GM19238 (cell line): Measurements from ENCODE around the gene TRAPPC6A.

Experiments
- DNase-seq: peaks from one replicate; pipeline ENCODE4 v3.0.0; 2011; ENCODE audit warnings: low spot score; ENCODE audit not compliant: insufficient read length

TRAPPC6A gene

DNA sequence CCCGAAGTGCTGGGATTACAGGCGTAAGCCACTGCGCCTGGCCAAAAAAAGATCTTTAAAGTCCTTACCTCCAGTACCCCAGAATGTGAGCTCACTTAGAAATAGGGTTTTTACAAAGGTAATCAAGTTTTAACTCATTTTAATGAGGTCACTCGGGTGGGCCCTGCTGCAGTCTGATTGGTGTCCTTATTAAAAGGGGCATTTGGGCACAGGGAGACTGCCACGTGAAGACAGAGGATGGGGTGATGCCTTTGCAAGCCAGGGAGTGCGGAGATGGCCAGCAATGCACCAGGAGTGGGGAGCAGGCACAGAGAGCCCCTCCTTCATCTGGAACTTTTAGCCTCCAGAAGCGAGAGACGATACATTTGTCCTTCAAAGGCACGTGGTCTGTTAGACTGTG is 28.9 kb downstream of the TRAPPC6A start:
- no peak for DNase-seq

DNA sequence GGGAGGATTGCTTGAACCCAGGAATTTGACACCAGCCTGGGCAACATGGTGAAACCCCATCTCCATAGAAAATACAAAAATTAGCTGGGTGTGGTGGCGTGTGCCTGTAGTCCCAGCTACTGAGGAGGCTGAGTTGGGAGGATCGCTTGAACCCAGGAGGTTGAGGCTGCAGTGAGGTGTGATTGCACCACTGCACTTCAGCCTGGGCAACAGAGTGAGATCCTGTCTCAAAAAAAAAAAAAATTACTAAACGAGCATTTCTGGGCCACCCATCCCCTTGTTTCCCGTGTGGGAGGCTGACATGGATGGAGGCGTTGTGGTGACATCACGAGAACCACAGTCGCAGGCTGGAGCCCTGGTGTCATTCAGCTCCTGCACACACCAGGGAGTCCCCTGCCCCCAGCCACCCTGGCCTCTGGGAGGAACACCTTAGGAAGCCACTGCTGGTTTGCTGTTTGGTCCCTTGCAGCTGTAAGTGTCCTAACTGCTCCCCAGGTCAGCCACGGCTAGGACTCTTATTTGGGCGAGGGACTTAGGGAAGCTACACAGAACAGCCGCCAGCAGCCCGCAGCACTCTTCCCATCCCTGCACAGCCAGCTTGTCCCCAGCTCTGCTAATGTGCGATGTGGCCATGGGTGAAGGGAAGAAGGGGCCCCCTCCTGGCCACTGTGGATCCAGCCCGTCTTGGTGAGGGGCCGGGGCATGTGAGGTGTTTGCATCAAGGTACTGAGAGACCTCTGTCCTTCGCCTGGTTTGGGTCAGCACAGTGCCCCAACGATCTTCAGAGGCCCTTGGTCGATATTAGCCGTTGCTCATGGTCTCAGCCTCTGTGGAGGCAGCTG is 30.0 kb downstream of the TRAPPC6A start:
- no peak for DNase-seq

DNA sequence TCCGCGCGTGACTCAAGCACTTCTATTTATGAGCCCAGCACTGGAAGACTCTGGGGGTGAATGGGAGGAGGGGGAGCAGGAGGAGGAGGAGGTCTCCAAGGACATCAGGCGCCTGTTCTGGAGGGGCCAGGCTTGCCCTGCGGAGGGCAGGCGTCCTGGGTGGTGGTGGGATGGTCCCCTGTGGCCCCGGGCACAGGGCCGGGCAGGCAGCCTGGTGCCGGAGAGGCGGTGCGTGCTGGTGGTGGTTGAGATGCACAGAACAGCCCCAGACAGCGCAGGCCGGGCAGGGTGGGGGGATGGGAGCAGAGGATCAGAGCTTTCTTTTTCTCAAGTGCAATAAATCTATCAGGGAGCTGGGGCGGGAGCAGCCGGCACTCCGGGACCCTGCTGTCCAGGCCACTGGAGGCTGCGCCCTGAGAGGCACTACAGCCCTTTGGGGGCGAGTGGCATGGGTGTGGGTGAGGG is 31.3 kb downstream of the TRAPPC6A start:
- DNase-seq: no peak

DNA sequence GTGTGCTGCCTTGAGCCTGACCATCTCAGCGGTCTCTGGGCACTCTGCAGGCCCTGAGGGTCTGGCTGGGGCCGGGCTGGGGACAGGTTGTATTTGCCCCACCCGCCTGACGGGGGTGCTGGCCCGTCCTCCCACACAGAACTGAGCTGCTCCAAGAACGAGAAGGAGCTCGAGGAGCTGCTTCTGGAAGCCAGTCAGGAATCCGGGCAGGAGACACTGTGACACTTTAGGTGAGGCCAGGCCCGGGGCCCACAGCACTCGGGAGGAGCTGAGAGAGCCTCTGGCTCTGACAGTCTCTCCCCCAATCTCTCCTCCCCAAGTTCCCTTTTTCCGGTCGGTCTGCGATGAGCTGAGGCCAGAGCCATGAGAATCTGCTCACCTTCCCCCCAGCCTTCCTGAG is 31.8 kb downstream of the TRAPPC6A start:
- DNase-seq: no peak

DNA sequence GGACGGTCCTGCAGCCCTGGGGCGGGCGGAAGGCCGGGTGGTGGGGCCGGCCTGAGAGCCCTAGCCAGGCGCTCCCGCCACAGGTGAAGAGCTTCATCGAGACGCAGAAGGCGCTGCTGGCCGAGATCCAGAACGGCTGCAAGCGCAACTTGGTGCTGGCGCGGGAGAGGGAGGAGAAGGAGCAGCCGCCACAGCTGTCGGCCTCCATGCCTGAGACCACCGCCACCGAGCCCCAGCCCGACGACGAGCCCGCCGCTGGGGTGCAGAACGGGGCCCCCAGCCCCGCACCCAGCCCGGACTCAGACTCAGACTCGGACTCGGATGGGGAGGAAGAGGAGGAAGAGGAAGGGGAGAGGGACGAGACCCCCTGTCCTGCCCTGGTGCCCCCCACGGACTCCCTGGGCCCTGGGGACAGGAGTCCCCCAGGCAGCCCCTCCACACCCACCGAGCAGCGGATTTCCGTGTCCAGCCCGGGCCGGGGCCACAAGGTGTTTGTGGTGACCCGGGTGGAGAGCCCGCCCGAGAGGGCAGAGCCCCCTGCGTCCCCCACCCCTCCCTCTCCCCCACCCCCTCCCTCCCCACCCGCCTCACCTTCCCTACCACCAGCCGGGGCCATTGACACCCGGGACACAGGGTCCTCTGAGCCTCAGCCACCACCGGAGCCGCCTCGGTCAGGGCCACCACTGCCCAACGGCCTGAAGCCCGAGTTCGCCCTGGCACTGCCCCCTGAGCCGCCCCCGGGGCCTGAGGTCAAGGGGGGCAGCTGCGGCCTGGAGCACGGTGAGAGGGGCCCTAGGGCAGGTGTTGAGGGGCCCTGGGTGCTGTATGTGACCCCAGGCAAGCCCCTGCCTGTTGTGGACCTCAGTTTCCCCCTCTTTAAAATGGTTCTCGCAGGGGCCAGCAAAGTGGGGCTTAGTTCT is 32.5 kb downstream of the TRAPPC6A start:
- DNase-seq: no peak

DNA sequence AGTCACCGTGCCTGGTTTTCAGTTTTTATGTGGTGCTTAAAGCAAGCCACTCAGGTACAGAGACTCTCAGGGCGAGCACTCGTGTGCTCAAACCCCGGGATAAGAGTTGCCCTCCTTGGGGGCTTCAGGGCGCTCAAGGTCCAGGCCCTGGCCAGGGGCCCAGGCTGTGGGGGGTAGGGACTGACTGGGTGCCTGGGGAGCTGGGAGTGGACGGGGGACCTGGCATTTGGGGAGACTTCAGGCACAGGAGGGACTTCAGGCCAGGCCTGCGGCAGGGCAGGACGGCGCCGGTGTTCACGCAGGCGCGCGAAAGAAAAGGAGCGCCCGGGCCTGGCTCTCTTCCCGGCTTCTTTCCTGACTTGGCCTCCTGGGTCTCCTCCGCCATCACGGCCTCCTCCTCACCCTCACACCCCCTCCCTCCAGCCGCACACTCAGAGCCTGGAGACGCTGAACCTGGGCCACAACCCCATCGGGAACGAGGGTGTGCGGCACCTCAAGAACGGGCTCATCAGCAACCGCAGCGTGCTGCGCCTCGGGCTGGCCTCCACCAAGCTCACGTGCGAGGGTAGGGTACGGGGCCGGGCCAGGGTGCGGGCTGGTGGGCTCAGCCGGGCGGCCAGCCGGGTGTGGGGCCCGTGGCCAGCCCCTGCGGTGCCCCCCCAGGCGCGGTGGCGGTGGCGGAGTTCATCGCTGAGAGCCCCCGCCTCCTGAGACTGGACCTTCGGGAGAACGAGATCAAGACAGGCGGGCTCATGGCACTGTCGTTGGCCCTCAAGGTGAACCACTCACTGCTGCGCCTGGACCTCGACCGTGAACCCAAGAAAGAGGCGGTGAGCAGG is 33.4 kb downstream of the TRAPPC6A start:
- no peak for DNase-seq

DNA sequence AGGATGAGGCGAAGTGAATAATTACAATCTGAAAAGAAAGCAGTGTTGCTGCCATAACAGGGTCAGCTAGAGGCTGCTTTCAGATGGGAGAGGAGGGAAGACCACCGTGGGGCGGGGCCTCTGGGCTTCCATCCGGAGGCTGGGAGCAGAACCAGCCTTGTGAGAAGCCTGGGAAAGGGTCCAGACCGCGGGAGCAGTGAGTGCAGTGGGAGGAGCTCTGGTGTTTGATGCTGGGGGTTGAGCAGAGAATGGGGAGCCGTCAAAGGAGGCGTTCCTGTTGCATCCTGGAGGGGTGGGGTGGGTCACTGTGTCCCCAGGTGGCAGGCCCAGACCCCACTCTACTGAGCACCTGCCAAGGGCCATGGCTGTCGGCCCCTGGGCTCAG is 35.3 kb downstream of the TRAPPC6A start:
- DNase-seq: no peak

DNA sequence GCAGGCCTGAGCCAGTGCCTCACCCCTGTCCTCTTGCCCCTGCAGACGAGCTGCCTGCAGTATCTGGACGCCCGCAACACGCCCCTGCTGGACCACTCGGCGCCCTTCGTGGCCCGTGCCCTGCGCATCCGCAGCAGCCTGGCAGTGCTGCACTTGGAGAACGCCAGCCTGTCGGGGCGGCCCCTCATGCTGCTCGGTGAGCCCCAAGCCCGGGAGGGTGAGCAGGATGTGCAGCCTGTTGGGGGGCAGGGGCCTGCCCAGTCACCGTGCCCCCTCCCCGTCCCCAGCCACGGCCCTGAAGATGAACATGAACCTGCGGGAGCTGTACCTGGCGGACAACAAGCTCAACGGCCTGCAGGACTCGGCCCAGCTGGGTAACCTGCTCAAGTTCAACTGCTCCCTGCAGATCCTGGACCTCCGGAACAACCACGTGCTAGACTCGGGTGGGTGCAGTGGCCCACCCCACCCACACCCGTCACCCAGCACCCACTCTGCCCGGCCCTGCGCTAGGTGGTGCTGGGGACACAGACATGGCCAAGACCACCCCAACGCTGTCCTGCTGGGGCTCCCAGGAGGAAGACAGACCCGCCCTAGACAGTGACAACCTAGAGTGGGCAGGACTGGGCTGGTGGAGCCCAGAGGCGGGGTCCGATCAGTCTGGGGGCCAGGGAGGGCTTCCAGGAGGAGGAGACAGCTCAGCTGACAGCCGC is 35.9 kb downstream of the TRAPPC6A start:
- no peak for DNase-seq

DNA sequence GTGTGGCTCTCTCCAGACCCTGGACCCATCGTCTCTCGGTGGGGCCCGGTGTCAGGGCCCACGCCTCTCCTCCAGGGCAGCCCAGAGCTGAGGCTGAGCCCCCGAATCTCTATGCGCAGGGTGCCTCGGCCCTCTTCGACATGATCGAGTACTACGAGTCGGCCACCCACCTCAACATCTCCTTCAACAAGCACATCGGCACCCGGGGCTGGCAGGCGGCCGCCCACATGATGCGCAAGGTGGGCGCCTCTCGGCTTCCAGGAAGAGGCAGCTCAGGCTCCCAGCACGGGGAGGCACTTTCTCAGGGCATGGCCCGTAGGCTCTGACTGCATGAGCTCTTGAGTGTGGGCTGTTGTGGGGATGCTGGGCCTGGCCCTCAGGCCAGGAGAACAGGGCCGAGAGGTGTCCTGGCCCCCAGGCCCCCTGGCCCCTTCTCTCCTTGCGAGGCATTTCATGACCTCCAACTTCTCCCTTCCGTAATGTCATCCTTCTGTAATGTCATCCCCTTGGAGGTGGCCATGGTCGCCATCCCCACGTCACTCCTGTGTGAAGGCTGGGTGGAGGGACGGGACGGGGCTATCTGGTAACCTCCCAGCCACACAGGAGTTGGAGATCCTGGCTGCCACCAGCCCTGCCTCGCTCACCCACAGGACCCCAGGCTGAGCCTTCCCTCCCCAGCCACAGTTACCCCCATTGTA is 36.7 kb downstream of the TRAPPC6A start:
- DNase-seq: no peak

DNA sequence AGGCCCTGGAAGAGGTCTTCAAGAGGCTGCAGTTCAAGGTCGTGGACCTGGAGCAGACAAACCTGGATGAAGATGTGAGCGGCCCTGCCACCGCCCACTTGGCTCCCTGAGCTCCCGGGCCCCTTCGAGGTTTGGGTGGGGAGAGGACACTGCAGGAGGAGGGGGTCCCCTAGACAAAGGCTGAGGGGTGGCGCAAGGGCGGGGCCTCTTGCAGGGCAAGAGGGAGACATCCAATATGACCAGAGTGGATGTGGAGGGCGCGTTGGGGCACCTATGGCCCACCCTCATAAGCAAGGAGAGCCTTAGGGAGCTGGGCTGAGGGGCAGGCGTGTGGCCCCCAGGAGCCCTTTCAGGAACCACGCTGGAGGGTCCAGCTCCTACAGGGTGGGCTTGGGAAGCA is 37.5 kb downstream of the TRAPPC6A start:
- no peak for DNase-seq

DNA sequence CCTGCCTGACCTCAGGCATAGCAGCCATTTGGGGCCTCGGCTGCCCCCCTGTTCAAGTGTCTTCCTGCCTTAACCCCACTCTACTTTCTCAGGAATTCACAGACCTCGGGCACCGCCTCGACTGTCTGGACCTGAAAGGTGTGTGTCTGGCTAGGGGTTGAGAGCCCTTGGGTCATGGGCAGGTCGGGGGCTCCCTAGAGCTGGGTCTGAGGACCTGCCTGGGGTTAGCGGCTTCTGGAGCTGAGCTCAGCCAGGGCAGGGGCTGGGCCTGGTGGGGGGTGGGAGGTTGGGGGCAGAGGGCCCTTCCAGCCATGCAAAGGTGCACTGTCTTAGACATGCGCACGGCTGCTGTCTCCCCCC is 37.9 kb downstream of the TRAPPC6A start:
- no peak for DNase-seq

DNA sequence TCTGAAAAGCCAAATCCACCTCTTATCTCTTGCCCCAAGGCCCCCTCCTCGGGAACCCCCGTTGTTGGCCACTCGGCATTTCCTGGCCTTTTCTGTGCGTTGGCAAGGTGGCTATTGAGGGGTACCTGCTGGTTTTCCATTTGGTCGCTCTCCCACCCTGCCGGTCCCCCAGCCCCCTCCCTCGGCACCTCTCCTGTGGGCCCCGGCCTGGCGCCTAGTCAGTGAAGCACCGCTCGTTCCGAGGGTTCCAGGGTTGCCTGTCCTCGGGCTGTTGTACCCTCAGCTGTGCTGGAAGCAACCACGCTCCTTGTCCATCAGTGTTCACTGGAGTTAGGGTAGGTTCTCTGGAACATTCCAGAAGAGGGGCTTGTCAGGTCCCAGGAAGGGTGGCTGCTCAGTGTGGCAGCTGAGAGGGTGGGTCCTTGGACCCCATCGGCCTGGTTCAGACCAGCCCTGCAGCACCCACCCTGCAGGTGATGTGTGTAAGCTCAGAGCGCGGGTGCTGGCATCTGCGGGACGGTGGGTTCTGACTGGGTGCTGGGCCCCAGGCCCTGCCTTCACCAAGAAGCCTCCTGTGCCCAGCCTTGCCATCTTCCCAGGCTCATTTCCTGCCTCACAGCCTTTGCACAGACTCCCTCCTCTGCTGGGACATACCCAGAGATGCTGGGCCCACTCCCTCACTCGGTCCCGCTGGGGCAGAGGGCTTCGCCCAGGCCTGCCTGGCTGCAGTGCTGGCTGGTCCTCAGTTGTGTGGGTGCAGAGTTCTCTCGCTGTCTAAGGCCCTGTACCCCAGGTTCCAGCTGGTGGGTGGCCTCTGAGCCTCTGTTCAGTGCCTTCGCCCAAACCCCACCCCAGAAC is 38.5 kb downstream of the TRAPPC6A start:
- DNase-seq: no peak

DNA sequence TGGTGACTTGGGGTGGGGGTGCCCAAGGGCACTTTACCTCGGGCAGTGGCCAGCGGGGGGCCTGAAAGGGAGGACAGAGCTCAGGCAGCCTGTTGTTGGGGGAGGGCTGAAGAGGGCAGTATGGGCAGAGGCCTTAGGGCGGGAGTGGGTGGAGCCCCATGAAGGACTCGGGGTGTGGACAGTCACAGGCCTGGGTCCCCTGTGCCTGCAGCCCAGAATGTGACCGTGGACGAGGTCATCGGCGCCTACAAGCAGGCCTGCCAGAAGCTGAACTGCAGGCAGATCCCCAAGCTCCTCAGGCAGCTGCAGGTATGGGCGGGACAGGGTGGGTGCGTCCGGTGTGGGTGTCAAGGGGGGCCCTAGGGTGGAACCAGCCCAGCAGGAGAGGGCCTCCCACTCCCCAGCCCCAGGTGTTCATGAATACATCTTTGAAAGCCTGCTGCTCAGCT is 39.7 kb downstream of the TRAPPC6A start:
- no peak for DNase-seq

DNA sequence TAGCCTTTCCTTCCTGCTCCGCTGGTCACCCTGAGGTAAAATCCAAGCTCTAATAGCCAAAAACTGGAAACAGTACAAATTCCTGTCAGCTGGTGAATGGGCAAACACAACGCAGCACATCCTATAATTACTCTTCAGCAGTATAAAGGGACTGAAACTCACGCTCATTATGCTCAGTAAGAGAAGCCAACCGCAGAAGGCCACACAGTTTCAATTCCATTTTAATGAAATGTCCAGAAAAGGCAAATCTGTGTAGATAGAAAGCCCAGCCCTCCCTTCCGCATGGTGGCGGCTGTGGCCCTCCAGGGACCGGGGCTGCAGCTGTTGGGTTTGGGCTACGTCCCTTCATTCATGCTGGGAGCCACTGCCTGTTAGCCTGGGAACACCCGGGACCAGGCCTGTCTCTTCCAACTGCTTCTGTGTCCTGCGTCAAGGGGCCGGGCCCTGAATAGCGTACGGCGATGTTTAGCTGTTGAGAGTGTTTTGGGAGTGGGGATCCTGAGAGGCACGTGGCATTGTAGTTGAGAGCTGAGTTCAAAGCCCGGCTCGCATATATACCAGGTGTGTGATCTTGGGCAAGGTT is 40.8 kb downstream of the TRAPPC6A start:
- peak; percentile 92 for DNase-seq

DNA sequence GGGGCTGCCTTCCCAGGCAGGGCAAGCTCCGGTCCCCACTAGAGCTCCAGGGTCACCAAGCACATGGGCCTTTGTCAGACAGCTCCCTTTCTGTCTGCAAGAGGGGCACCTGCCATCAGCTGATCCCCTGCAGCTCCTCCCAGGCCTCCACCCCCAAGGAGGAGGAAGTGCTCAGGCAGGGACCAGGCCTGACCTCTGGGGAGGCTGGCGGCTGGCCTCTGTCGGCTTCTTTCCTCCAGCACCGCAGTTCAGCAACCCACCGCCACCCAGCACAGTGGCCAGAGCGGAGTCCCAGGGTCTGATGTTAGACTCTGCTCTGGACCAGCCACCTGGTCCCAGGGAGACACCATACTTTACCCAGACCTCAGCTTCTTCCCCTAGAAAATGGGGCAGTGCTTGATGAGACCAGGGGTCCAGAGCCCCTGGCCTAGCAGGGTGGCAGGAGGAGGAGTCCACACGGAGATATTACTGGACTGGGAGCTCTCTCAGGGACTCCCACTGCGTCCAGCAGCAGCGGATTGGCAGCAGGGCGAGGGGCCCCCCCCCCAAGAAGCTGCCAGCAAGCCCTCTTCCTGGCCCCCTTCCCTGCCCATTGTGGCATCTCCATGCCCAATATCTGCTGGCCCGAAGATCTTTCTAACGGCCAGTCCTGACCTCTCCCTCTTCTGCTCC is 41.4 kb downstream of the TRAPPC6A start:
- DNase-seq: peak; percentile 72

DNA sequence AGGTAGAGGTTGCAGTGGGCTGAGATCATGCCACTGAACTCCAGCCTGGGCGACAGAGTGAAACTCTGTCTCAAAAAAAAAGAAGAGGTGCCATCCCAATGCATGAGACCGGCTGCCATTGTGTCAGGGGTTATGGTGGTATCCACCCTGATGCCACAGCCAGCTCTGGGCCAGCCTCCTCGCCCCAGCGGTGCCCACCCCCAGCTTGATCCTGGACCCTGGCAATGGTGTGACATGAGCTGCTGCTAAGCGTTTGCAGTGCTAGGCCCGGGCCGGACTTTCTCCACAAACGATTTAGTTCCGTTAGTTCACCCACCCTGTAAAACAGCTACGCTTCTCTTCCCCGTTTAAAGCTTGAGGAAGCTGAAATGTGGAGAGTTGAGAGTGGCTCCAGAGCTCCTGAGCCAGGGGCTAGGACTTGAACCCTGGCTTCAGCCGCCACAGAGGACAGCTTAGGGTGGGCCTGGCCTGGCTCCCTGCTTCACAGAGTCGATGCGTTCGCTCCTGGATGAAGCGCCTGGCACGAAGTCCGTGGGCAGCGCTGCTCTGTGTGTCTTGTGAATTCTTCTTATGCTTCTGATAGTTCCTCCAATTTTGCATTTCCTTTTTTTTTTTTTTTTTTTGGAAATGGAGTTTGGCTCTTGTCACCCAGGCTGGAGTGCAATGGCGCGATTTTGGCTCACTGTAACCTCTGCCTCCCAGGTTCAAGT is 42.7 kb downstream of the TRAPPC6A start:
- DNase-seq: no peak

DNA sequence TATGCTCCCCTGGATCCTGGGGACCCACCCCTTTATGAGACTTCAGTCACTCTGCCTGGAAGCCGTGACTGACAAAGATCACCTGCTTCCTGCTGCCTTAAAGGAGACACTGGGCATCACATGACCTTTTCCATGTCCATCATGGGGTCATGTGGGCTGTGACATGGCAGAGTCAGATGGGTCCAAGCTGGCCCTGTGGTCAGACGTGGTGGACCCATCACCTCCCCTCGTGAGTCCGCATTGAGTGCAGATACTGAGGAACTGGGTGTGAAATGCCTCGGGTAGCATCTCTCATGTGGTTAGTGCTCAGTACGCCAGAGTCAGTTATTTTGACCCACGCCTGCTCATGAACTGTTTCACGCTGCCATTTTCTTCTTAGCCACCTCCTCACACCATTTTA is 44.4 kb downstream of the TRAPPC6A start:
- DNase-seq: no peak
